Chondrocyte (in vitro differentiated cells): ENCODE data around the gene APOA5. TPM values are rescaled to one million over a fixed set of nuclear protein-coding genes. Genes with fewer than 3 reads are reported as not detected.

Source experiments
- DNase-seq: peaks from one replicate; pipeline ENCODE4 v3.0.0; 2021; ENCODE audit warnings: mixed read lengths, low spot score
- H3K27ac Mint-ChIP-seq: one replicate; pipeline ENCODE4 v1.8.0; 2021; ENCODE audit warnings: mild to moderate bottlenecking, moderate library complexity, mixed read lengths; ENCODE audit not compliant: unreplicated experiment
- H3K27me3 Mint-ChIP-seq: 2 replicates; pipeline ENCODE4 v1.8.0; 2021; ENCODE audit warnings: low read depth, mixed read lengths
- H3K36me3 Mint-ChIP-seq: 2 replicates; pipeline ENCODE4 v1.8.0; 2021; ENCODE audit warnings: low read depth, mixed read lengths
- H3K4me1 Mint-ChIP-seq: 2 replicates; pipeline ENCODE4 v1.8.0; 2021; ENCODE audit warnings: low read depth, mild to moderate bottlenecking, mixed read lengths
- H3K4me3 Mint-ChIP-seq: one replicate; pipeline ENCODE4 v1.8.0; 2021; ENCODE audit warnings: mild to moderate bottlenecking, moderate library complexity, mixed read lengths; ENCODE audit not compliant: unreplicated experiment
- H3K9me3 Mint-ChIP-seq: 2 replicates; pipeline ENCODE4 v1.8.0; 2021; ENCODE audit warnings: low read depth, mixed read lengths
- CTCF ChIP-seq: fragments of 200-600 bp; sonication (generic); IDR thresholded peaks from 2 replicates; pipeline ENCODE4 v1.5.0; 2021; ENCODE audit warnings: antibody characterized with exemption, mild to moderate bottlenecking, moderate library complexity
- long read RNA-seq: library from polyadenylated mRNA; stranded (forward); transcript quantifications from one replicate; pipeline ENCODE4 v2.0.0, GENCODE V29; 2021
- total RNA-seq: library from RNA; stranded (reverse); gene quantifications from 3 replicates; pipeline ENCODE4 v1.2.1, GENCODE V29; 2021

Gene APOA5
- not detected in 3 replicates for total RNA-seq
- long read RNA-seq = 0 reads

- H3K27me3 Mint-ChIP-seq = no peaks in the 10 kb centered on the region
- H3K36me3 Mint-ChIP-seq = no peaks in the 10 kb centered on the region
- H3K9me3 Mint-ChIP-seq = no peaks in the 10 kb centered on the region
- no peak within 1 kb of the TSS for H3K4me3 Mint-ChIP-seq
- no peak for TF ChIP-seq CTCF
- peaks cover 17% of the 10 kb centered on the region for H3K4me1 Mint-ChIP-seq
- no peak for DNase-seq
- H3K27ac Mint-ChIP-seq = no peak within 1 kb of the TSS
Measured at GRCh38 chr11:116791813-116792143, at the start of gene APOA5. Gene APOA5, minus strand, starts transcription at chr11:116791879. Its CDS starts 19 bp downstream, at chr11:116791860.

- no peaks in the 10 kb centered on the region for H3K27me3 Mint-ChIP-seq
- H3K36me3 Mint-ChIP-seq = peaks cover 13% of the 10 kb centered on the region
- no peak for DNase-seq
- H3K27ac Mint-ChIP-seq = no peak overlapping the region
- no peak for TF ChIP-seq CTCF
- no peak overlapping the region for H3K4me3 Mint-ChIP-seq
- H3K4me1 Mint-ChIP-seq = peaks cover 4% of the 10 kb centered on the region
- no peaks in the 10 kb centered on the region for H3K9me3 Mint-ChIP-seq
Measured at GRCh38 chr11:116840746-116841296, 49.1 kb upstream of the APOA5 start.

- Mint-ChIP-seq H3K9me3 (no peaks in the 10 kb centered on the region), H3K4me1 (peaks cover 9% of the 10 kb centered on the region), H3K36me3 (peaks cover 9% of the 10 kb centered on the region), H3K27ac (no peak overlapping the region), H3K27me3 (no peaks in the 10 kb centered on the region), H3K4me3 (no peak overlapping the region)
- DNase-seq = no peak
- TF ChIP-seq CTCF = peak; percentile 30
Measured at GRCh38 chr11:116840224-116840745, 48.6 kb upstream of the APOA5 start.

- no peaks in the 10 kb centered on the region for H3K9me3 Mint-ChIP-seq
Measured at GRCh38 chr11:116838321-116839084, 46.8 kb upstream of the APOA5 start.

More at GRCh38 chr11:116838321-116839084, 46.8 kb upstream of the APOA5 start:
- Mint-ChIP-seq H3K4me1 (peaks cover 9% of the 10 kb centered on the region), H3K27ac (no peak overlapping the region), H3K27me3 (no peaks in the 10 kb centered on the region), H3K36me3 (peaks cover 5% of the 10 kb centered on the region), H3K4me3 (no peak overlapping the region)
- DNase-seq = no peak
- TF ChIP-seq CTCF = no peak
